ENCODE data around the gene RAB6C.
A peak's percentile ranks its signal among the peaks of the same experiment; 100 is the strongest.
"Not testable (repeated sequence)": the region's sequence is repeated elsewhere in the genome, so short reads cannot be mapped to it uniquely, and the experiment has no call there.

Gene RAB6C

DNA sequence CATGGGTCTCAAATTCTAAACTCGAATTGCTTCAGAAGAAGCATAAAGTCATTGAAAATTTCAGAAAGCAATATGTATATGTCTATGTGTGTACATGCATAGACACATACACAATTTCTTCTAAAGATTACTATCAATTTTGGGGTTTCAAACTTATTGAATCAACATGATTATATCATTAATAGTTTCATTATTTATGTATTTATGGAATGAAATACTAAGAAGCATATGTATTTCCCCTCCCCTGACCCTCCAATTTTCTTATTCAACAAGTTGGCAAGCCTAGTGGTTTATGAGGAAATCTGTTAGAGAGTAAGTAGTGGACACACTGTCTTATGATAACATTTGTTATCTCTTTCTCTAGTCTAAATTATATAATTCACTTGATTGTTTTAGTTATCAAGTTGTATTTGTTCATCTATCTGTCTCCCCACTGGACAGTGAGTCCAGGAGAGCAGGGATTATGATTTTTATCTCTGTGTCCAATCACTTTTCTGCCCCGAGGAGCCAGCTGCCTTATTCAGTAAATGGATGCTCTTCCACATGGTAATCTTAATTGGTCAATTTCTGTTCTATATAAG, 17.3 kb downstream of the RAB6C start:
- not testable (repeated sequence) for DNase-seq (ENCODE audit: low read depth in 3 of 3)

DNA sequence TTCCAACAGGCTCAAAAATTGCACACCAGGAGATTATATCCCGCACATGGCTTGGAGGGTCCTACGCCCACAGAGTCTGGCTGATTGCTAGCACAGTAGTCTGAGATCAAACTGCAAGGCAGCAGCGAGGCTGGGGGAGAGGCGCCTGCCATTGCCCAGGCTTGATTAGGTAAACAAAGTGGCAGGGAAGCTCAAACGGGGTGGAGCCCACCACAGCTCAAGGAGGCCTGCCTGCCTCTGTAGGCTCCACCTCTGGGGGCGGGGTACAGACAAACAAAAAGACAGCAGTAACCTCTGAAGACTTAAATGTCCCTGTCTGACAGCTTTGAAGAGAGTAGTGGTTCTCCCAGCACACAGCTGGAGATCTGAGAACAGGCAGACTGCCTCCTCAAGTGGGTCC, 19.3 kb downstream of the RAB6C start:
- not testable (repeated sequence) for DNase-seq (ENCODE audit: low read depth in 3 of 3)

DNA sequence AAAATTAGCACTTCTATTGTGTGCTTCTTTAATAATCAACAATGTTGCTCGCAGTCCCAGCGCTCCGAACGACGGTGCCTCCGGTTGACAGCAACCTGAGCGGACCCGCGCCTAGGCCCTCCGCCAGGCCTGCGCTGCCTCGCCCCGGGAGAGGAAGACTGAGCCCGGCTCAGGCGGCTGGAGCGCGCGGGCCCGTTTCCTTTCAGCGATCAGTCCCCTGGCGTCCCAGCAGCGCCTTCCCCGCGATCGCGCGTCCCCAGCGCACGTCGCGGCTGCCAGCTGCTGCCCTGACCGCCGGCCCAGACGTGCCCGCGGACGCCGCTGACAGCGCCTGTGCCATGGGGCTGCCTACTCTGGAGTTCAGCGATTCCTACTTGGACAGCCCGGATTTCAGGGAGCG, 26.4 kb downstream of the RAB6C start:
- peak in 1 of 3 experiments; percentile 0 for DNase-seq (ENCODE audit: low read depth in 3 of 3)

DNA sequence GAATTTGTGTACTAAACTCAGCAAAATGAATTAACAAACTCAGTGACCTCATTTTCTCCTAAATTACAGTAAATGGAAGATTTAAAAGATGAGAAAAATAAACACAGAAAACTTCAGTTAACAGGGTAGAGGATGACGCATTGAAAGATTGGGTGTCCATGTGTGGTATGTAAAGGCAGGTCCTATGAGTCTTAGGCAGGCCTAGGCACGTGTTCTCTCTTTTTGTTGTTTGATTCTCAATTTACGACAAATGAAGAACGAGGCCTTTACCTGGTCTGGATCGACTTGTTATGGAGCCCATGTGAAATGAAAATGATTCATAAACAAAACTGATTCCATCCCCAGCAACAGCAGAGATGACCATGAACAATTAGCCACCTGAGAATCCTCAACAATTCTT, 37.2 kb downstream of the RAB6C start:
- not testable (repeated sequence) for DNase-seq (ENCODE audit: low read depth in 3 of 3)

DNA sequence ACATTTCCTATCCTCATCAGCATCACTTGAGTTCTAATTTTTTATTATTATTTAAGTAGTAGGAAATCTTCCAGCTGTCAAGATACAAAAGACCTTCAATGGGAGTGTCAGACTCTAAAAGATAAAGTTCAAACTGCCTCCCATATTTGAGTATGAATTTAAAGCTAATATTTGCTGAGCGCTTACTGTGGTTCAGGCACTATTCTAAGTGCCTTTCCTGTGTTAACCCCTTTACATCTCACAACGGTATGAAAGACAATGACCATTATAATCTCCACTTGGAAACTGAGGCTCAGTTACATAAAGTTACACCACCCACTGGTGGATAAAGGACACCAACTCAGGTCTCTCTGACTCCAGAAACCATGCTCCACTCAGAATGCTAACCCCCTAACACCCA, 39.9 kb downstream of the RAB6C start:
- DNase-seq (ENCODE audit: low read depth in 3 of 3): no peak

DNA sequence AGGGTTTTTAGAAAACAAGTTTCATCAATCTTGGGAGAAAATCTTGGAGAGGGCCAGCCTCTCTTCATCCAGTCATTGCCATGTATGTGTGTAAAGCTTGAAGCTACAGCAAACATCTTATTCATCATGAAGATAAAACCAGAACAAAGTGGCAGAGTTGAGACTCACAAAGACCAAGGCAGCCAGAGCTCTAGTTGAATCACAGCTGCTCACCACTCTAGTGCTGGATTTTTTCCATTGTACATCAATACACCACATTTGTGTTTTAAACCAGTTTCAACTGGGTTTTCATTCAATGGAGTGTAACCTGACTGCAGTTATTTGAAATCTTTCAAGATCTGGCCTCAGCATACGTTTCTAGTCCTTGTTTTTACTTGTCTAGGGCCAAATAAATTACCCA, 40.6 kb downstream of the RAB6C start:
- not testable (repeated sequence) for DNase-seq (ENCODE audit: low read depth in 3 of 3)

DNA sequence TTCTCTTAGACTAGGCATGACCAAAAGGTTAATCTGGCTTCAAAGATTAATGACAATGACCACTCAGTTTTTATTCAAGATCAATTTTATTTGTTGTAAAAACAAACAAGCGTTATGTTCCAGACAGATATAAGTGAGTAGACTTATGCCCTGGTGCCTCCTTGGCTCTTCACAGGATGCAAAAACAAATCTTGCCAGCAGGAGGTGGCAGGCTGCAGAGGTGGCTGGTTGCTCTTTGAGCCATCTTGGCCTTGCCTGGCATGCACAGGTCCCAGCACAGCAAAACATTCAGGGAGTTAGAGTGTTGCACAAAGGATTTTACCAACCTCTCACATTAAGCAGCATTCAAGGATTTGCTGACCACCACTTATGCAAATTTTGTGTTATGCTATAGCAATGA, 46.5 kb downstream of the RAB6C start:
- peak in 1 of 3 experiments; percentile 4 for DNase-seq (ENCODE audit: low read depth in 3 of 3)
